GM21381 (cell line): ENCODE data around the gene ABCC3.
"Not testable (repeated sequence)": the region's sequence is repeated elsewhere in the genome, so short reads cannot be mapped to it uniquely, and the experiment has no call there.

ENCODE experiments used
- ATAC-seq: cut with Tn5 transposase; IDR thresholded peaks from one replicate; pipeline ENCODE4 v1.9.1; 2021; ENCODE audit warnings: mild to moderate bottlenecking, moderate library complexity; ENCODE audit not compliant: unreplicated experiment

Gene ABCC3

DNA sequence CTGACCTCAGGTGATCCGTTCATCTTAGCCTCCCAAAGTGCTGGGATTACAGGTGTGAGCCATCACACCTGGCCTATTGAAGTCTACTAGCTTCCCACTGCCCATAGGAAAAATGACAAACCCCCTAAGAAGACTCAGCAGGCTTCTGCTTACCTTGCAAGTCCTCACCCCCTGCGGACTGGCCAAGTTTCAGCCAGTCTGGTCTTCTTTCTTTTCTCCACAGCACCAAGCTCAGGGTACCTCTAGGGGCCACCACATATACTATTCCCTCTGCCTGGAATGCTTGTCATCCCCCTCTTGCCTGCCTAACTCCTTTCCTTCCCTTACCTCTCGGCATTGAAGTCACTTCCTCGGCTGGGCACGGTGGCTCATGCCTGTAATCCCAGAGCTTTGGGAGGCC is 31.2 kb downstream of the ABCC3 start:
- no peak for ATAC-seq

DNA sequence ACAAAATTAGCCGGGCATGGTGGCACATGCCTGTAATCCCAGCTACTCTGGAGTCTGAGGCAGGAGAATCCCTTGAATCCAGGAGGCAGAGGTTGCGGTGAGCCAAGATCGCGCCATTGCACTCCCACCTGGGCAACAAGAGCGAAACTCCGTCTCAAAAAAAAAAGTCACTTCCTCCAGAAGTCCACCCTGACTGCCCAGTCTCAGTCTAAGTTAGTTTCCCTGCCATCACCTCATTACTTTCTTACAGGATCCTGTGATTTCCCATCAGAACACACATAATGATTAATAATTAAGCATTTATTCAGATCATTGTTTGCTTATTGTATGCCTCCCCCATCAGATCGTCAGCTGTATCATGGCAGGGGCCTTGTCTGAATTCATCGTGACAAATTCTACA is 31.6 kb downstream of the ABCC3 start:
- no peak for ATAC-seq

- no peak for ATAC-seq
Measured at GRCh38 chr17:50667259-50668024, 32.8 kb downstream of the ABCC3 start.

DNA sequence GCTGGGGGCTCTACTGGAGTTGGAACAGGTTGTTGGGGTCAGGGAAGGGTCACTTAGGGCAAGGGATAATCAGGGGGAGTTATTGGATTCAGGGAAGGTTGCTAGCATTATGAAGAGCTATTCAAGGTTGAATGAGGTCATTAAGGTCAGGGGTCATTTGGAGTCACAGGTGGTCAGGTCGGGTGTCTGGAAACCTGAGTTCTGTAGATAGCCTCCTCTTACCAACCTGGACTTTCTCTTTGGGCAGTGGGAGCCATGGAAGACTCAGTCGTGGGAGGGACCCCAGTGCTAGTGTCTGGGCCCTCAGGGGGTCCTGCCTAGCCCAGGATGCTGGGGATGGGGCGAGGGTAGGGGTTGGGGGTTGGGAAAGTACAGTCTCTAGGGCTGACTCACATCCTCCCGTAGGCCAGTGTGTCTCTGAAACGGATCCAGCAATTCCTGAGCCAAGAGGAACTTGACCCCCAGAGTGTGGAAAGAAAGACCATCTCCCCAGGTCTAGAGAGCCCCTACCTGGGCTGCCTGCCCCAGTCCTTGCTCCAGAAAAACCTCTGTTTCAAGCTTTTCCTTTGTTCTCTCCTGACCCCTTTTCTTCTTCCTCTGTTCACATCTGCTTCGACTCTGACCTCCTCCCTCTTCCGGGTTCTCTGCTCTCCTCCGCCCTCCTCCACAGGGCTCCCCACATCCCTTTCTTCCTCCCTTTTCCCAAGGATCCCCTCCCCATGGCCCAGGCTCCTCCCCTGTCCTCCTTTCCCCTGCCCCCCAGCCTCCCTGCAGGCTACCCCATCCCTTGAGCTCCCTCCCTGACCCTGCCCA is 33.5 kb downstream of the ABCC3 start:
- ATAC-seq = no peak

DNA sequence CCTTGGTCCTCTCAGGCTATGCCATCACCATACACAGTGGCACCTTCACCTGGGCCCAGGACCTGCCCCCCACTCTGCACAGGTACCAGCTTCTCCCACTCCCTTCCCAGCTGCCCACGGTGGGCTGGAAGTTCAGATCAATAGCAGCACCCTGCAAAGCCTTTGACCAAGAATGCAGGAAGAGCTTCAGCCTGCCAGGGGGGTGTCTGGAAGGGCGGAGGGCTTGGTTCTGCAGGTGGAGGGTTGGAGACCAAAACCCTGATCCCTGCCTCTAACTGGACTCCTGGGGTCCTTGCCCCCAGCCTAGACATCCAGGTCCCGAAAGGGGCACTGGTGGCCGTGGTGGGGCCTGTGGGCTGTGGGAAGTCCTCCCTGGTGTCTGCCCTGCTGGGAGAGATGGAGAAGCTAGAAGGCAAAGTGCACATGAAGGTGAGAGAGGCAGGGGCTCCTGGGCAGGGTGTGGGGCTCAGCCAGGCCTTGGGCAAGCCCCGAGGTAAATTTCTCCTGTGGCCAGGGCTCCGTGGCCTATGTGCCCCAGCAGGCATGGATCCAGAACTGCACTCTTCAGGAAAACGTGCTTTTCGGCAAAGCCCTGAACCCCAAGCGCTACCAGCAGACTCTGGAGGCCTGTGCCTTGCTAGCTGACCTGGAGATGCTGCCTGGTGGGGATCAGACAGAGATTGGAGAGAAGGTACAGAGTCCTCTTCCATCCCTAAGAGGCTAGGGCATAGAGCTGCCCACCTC is 34.3 kb downstream of the ABCC3 start:
- no peak for ATAC-seq

DNA sequence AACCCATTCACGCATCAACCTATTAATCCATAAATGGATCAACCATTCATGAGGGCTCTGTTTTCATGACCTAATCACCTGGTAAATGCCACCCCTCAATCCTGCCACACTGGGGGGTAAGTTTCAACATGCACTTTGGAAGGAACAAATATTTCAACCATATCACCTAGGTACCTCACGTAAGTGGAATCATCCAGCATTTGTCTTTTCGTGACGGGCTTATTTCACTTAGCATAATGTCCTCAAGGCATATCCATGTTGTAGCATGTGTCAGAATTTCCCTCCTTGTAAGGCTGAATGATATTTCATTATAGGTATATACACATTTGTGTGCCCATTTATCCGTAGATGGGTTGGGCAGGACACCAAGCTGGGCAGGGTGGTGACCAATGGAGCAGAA is 37.4 kb downstream of the ABCC3 start:
- ATAC-seq = no peak

DNA sequence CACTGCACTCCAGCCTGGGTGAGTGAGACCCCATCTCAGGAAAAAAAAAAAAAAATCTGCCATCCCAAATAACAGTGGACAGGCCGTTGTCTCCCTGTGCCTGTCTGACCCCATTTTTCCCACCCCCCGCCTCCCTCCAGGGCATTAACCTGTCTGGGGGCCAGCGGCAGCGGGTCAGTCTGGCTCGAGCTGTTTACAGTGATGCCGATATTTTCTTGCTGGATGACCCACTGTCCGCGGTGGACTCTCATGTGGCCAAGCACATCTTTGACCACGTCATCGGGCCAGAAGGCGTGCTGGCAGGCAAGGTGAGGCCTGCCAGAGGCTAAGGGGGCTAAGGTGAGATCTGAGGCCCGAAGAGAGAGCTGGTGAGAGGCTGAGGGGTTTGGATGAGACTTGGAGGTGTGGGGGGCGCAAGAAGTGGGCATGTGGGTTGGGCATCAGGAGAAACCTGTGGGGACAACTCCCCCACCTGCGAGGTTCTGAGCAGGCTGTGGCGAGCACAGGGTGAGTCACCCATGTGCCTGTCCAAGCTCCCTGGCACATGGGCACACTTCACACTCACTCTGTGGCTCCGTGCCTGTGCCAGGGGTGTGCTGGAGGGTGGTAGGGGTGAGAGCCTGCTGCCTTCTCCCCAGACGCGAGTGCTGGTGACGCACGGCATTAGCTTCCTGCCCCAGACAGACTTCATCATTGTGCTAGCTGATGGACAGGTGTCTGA is 38.3 kb downstream of the ABCC3 start:
- ATAC-seq = no peak

DNA sequence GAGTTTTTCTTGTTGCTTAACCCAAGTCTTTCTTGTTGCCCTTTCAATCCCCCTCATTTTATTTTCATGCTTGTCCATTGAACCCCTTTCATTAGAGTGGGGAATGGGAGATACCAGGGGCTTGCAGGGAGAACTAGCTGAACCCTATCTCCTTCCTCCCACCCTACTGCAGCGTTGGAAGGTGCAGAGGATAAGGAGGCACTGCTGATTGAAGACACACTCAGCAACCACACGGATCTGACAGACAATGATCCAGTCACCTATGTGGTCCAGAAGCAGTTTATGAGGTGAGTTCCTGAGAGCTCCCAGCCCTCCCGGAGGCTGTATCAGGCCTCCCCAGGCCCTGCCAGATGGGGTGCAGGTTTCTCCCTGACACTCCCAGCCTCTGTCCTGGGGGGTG is 40.5 kb downstream of the ABCC3 start:
- no peak for ATAC-seq

GRCh38 chr17:50675627-50676026 is 40.9 kb downstream of the ABCC3 start:
- ATAC-seq = no peak

DNA sequence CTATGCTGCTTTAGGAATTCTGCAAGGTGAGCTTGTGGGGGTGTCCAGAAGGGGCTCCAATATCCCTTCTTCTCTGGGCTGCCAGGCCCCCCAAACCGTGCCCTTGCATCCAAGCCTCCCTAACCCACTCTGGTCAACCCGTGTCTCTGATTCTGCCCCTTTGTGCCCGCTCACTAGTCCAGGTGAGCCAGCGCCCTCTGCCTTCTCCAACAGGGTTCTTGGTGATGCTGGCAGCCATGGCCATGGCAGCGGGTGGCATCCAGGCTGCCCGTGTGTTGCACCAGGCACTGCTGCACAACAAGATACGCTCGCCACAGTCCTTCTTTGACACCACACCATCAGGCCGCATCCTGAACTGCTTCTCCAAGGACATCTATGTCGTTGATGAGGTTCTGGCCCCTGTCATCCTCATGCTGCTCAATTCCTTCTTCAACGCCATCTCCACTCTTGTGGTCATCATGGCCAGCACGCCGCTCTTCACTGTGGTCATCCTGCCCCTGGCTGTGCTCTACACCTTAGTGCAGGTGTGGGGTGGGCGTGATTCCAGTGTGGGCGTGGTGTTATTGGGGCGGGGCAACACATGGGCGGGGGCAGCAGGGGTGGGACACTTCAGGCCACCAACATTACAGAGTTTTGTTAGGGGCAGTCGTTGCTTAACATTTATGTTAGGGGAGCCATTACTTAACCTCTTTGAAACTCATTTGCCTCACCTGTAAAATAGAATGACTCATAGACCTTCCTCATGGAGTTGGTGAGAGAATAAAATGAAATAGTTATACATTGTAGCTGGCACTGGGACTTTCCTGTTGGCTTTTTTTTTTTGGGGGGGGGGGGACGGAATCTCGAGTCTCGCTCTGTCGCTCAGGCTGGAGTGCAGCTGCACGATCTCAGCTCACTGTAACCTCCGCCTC is 41.6 kb downstream of the ABCC3 start:
- ATAC-seq = no peak

GRCh38 chr17:50677851-50678375 is 43.2 kb downstream of the ABCC3 start:
- ATAC-seq = no peak

DNA sequence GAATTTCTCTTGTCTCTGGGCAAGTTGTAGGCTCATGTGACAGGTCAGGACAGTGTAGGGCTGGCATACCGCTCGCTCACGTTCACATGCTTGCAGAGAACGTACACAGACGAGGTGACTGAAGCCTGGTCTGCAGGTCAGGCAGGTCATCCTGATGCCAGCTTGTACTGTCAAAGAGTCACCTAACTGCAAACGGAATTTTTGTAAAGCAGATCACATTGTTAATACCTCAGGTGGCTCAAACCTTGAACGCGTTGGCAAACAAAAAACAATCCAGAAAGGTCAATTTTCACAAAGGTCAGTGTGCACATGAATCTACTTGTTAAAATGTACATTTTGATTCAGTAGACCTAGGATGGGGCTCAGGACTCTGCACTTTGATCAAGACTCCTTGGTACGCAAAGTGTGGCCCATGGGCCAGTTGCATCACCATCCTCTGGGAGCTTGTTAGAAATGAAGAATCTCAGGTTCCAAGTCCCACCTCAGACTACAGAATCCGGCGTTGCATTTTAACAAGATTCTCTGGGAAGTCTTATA is 44.4 kb downstream of the ABCC3 start:
- no peak for ATAC-seq

GRCh38 chr17:50680126-50680525 is 45.4 kb downstream of the ABCC3 start:
- no peak for ATAC-seq

DNA sequence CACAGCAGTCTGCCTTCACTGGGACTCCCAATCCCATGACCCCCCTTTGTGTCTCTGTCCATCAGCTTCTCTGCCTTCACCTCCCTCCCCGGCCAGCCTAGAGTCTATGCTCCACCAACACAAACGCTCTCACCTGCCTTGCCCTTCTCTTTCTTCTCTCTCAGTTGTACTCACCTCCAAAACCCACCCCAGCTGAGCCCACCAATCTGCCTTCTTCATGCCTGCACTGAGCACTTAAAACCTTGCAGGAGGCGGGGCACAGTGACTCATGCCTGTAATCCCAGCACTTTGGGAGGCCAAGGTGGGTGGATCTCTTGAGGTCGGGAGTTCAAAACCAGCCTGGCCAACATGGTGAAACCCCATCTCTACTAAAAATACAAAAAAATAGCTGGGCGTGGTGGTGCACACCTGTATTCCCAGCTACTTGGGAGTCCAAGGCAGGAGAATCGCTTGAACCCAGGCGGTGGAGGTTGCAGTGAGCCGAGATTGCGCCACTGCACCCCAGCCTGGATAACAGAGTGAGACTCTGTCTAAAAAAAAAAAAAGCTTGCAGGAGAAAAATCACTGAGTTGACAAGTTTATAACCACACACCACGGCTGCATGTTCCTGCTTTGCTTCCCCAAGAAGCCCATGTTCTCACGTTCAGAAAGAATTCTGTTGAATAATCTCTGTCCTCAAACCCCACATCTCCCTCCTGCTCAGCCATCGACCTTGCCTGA is 46.0 kb downstream of the ABCC3 start:
- not testable (repeated sequence) for ATAC-seq

- ATAC-seq = no peak
Measured at GRCh38 chr17:50681263-50682200, 46.9 kb downstream of the ABCC3 start.

GRCh38 chr17:50682441-50682840 is 47.8 kb downstream of the ABCC3 start:
- no peak for ATAC-seq

DNA sequence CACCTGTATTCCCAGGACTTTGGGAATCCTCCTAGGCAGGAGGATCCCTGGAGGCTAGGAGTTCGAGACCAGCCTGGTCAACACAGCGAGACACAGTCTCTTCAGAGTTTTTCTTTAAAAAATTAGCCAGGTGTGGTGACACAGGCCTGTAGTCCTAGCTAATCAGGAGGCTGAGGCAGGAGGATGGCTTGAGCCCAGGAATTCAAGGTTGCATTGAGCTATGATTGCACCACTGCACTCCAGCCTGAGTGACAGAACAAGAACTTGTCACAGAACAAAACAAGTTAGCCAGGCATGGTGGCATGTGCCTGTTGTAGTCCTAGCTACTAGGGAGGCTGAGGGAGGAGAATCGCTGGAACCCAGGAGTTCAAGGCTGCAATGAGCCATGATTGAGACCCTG is 48.3 kb downstream of the ABCC3 start:
- no peak for ATAC-seq
